ENCODE results near the gene ATF4.

- no peak for TF ChIP-seq CTCF (IDR thresholded peaks at IDR 0.05; ENCODE audit: extremely low read depth in 1 of 2, insufficient read depth in 1 of 2, low read depth in 1 of 2, low read length in 2 of 2)
- TF ChIP-seq POLR2AphosphoS5 (IDR thresholded peaks at IDR 0.05; ENCODE audit: insufficient read depth, low read depth, low read length): no peak
- TF ChIP-seq JUN (IDR thresholded peaks at IDR 0.05; ENCODE audit: borderline replicate concordance, insufficient read depth, insufficient read length, low read depth): no peak
- no peak for TF ChIP-seq EZH2 (IDR thresholded peaks at IDR 0.05; ENCODE audit: borderline replicate concordance, low read depth, low read length, severe bottlenecking)
- TF ChIP-seq POLR2A (IDR thresholded peaks at IDR 0.05; ENCODE audit: low read depth, low read length): no peak
- TF ChIP-seq GATA2 (IDR thresholded peaks at IDR 0.05; ENCODE audit: insufficient read depth, insufficient read length, low read depth, low read length): no peak
- no peak for TF ChIP-seq FOS (IDR thresholded peaks at IDR 0.05; ENCODE audit: borderline replicate concordance, insufficient read depth, low read length)
- TF ChIP-seq MYC (IDR thresholded peaks at IDR 0.05; ENCODE audit: low read depth, low read length): no peak
These were observed 41.9 kb upstream of the ATF4 start for GRCh38 chr22:39478441-39478850.
